ENCODE measurements around the gene PCDH9. TPM values are rescaled to one million over a fixed set of nuclear protein-coding genes. Genes with fewer than 3 reads are reported as not detected.

PCDH9 gene
- total and polyA plus RNA-seq, 2 of the 4 experiments (the other 2 are of a cell fraction), result 2.2 to 10.2 TPM

- Histone ChIP-seq H3K9me3 (ENCODE audit: control insufficient read depth, insufficient read depth, low read length) (no peaks in the 10 kb centered on the region), H2AFZ (replicated peaks; ENCODE audit: low read length, poor library complexity) (no peak overlapping the region), H2BK5ac (ENCODE audit: low read depth, low read length, poor library complexity, severe bottlenecking) (no peak overlapping the region), H2BK20ac (ENCODE audit: low read depth, low read length) (no peak overlapping the region), H4K20me1 (ENCODE audit: insufficient read depth, low read length) (no peaks in the 10 kb centered on the region), H2AK9ac (replicated peaks; ENCODE audit: low read depth, low read length, poor library complexity) (no peak overlapping the region), H4K8ac (ENCODE audit: low read depth in 2 of 2, low read length in 2 of 2) (no peak overlapping the region), H3K18ac (ENCODE audit: low read depth, low read length) (no peak overlapping the region), H3K9me1 (ENCODE audit: insufficient read depth, low read length) (no peaks in the 10 kb centered on the region), H2BK120ac (ENCODE audit: low read depth, low read length) (no peak overlapping the region), H3K23ac (ENCODE audit: low read depth, low read length) (no peak overlapping the region), H3K4ac (ENCODE audit: low read depth, low read length) (no peak overlapping the region), H4K5ac (ENCODE audit: low read depth, low read length) (no peak overlapping the region), H3K4me3 (ENCODE audit: insufficient read depth, low read depth, low read length) (no peak overlapping the region), H2AK5ac (ENCODE audit: low read depth, low read length) (no peak overlapping the region), H2BK15ac (ENCODE audit: low read depth, low read length) (no peak overlapping the region), H3K4me2 (ENCODE audit: low read depth, low read length) (no peak overlapping the region), H3K79me1 (ENCODE audit: low read depth in 1 of 2, low read length in 2 of 2) (no peaks in the 10 kb centered on the region), H3K9ac (ENCODE audit: low read depth, low read length) (no peak overlapping the region), H3K27ac (ENCODE audit: insufficient read depth, low read length) (no peak overlapping the region), H3K4me1 (ENCODE audit: control insufficient read depth, insufficient read depth, low read length) (no peaks in the 10 kb centered on the region; the same call in 1 of the 2 replicates), H3K36me3 (ENCODE audit: control insufficient read depth, insufficient read depth, low read length) (no peaks in the 10 kb centered on the region), H4K91ac (ENCODE audit: insufficient read depth, low read depth, low read length) (no peak overlapping the region), H3K27me3 (ENCODE audit: control insufficient read depth, insufficient read depth, low read length) (no peaks in the 10 kb centered on the region), H3K14ac (replicated peaks; ENCODE audit: low read depth, low read length) (no peak overlapping the region), H3K56ac (ENCODE audit: extremely low read depth, insufficient read depth, low read length) (no peak overlapping the region)
- intact Hi-C loops (cut with micrococcal nuclease) (no loop called here), dilution Hi-C loops (cut with HindIII; ENCODE audit: low sequenced_read_pairs, unreplicated experiment) (no loop called here), in situ Hi-C loops (cut with MboI; ENCODE audit: low sequenced_read_pairs) (no loop called here)
- no CpG with 5 or more reads among the region's 4 CpGs for WGBS, 2 experiments (ENCODE audit: extremely low coverage in 2 of 2, insufficient read length in 1 of 2)
- CTCF ChIA-PET, result interaction anchor here (1.0 to 1.8 kb wide), 2 partner anchors 13 to 51 kb away, joined by 3 to 5 read pairs; no protein-coding TSS in a partner anchor
- no peak for ATAC-seq (ENCODE audit: low read depth)
- TF ChIP-seq CTCF (conservative IDR thresholded peaks at IDR 0.05; ENCODE audit: low read depth, low read length) (no peak), MXI1 (IDR thresholded peaks at IDR 0.05; ENCODE audit: borderline replicate concordance, low read depth, low read length) (no peak), NFE2L2 (IDR thresholded peaks at IDR 0.05; ENCODE audit: low read depth, low read length) (no peak), MAZ (IDR thresholded peaks at IDR 0.05; ENCODE audit: borderline replicate concordance, low read depth, low read length) (no peak), POLR2A (IDR thresholded peaks at IDR 0.05; ENCODE audit: low read depth, low read length) (no peak), MAFK (IDR thresholded peaks at IDR 0.05; ENCODE audit: low read depth, low read length) (no peak), FOS (IDR thresholded peaks at IDR 0.05; ENCODE audit: low read depth, low read length) (no peak), SMC3 (IDR thresholded peaks at IDR 0.05; ENCODE audit: low read depth, low read length) (no peak), USF2 (IDR thresholded peaks at IDR 0.05; ENCODE audit: low read depth, low read length) (no peak), CHD1 (IDR thresholded peaks at IDR 0.05; ENCODE audit: low read depth, low read length) (no peak), RAD21 (IDR thresholded peaks at IDR 0.05; ENCODE audit: low read length) (no peak), BHLHE40 (IDR thresholded peaks at IDR 0.05; ENCODE audit: low read depth, low read length) (no peak)
- DNase-seq, result no peak
- BruUV-seq (replicated peaks), result no TSS peak
- POLR2A ChIA-PET (ENCODE audit: unreplicated experiment), result no interaction called here
Measured at GRCh38 chr13:66886264-66886663, 343.9 kb downstream of the PCDH9 start.

Measured in IMR-90 (cell line).